ENCODE measurements around the gene HOXC5.

Gene HOXC5

DNA sequence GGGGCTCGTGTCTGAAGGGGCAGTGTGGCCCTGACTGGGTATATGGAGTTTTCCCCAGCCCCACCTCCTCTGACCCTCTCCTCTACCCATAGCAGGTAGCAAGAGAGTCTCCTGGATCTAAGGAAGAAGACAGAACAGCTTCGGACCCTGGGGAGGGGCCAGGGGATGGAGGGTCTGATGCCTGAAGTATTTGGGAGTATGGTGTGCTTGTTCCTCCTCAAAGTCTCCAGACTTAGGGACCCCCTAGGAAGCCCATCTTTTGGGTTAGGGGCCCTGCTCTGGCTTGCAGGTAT is 24.6 kb upstream of the HOXC5 start:
- WGBS (ENCODE audit: insufficient coverage): 33% methylated on average over 1 of the region's 2 CpGs
- no peak for DNase-seq
- H3K36me3 ChIP-seq (ENCODE audit: control insufficient read depth in 4 of 4, insufficient read depth in 4 of 4, low read length in 3 of 4): no peaks in the 10 kb centered on the region
- CTCF ChIA-PET: interaction anchor here (0.9 to 6.7 kb wide), 8 partner anchors 15 to 207 kb away, joined by 3 to 101 read pairs (median 10); partner anchors contain the start of gene HOXC5
- no peaks in the 10 kb centered on the region for H3K9me3 ChIP-seq (ENCODE audit: control extremely low read depth in 1 of 5, control insufficient read depth in 4 of 5, insufficient read depth in 2 of 5, low read depth in 1 of 5, low read length in 4 of 5)
- H3K4me3 ChIP-seq (ENCODE audit: control insufficient read depth in 1 of 7, extremely low read depth in 1 of 7, insufficient read depth in 4 of 7, low read depth in 2 of 7, low read length in 6 of 7): no peak overlapping the region
- H3K27me3 ChIP-seq (replicated peaks in 2 of 5; ENCODE audit: control insufficient read depth in 4 of 5, insufficient read depth in 5 of 5, low read length in 4 of 5): peaks cover 14 to 98% (median 69%) of the 10 kb centered on the region in 5 experiments
- POLR2A ChIA-PET: no interaction called here
- peaks cover 0 to 13% (median 8%) of the 10 kb centered on the region in 4 experiments for H3K4me1 ChIP-seq (ENCODE audit: control extremely low read depth in 1 of 4, control insufficient read depth in 4 of 4, insufficient read depth in 4 of 4, low read length in 3 of 4)
- H3K27ac ChIP-seq (ENCODE audit: insufficient read depth in 1 of 2, low read depth in 1 of 2, low read length in 2 of 2, poor library complexity in 1 of 2, severe bottlenecking in 2 of 2): no peak overlapping the region

DNA sequence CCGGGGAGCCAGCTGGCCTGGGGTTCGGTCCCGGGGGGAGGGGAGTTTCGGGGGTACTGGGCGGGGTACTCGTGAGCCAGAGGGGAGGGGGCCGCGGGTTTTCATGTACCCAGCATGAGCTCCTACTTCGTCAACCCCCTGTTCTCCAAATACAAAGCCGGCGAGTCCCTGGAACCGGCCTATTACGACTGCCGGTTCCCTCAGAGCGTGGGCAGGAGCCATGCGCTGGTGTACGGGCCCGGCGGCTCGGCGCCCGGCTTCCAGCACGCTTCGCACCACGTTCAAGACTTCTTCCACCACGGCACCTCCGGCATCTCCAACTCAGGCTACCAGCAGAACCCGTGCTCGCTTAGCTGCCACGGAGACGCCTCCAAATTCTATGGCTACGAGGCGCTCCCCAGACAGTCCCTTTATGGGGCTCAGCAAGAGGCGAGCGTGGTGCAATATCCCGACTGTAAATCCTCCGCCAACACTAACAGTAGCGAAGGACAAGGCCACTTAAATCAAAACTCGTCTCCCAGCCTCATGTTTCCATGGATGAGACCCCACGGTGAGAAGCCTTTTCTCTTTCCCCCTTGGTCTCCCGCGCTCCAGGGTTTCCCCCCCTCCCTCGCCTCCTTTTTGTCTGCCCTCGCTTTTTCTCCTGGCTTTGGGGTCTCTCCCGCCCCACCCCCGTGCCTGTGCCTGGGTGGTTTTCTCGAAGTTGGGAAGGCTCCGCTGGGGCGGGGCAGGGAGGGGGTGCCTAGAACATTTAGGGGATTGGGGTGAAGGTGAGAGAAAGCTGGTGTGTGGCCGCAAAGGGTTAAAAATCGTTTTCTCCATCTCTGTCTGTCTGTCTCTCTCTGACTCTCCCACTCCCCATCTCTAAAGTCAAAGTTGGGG is 23.4 kb upstream of the HOXC5 start:
- Histone ChIP-seq H3K36me3 (ENCODE audit: control insufficient read depth in 4 of 4, insufficient read depth in 4 of 4, low read length in 3 of 4) (no peaks in the 10 kb centered on the region), H3K9me3 (ENCODE audit: control extremely low read depth in 1 of 5, control insufficient read depth in 4 of 5, insufficient read depth in 2 of 5, low read depth in 1 of 5, low read length in 4 of 5) (no peaks in the 10 kb centered on the region), H3K27me3 (replicated peaks in 2 of 5; ENCODE audit: control insufficient read depth in 4 of 5, insufficient read depth in 5 of 5, low read length in 4 of 5) (peaks cover 14 to 98% (median 67%) of the 10 kb centered on the region in 5 experiments), H3K4me3 (ENCODE audit: control insufficient read depth in 1 of 7, extremely low read depth in 1 of 7, insufficient read depth in 4 of 7, low read depth in 2 of 7, low read length in 6 of 7) (no peak overlapping the region), H3K27ac (ENCODE audit: insufficient read depth in 1 of 2, low read depth in 1 of 2, low read length in 2 of 2, poor library complexity in 1 of 2, severe bottlenecking in 2 of 2) (no peak overlapping the region), H3K4me1 (ENCODE audit: control extremely low read depth in 1 of 4, control insufficient read depth in 4 of 4, insufficient read depth in 4 of 4, low read length in 3 of 4) (peaks cover 0 to 15% (median 9%) of the 10 kb centered on the region in 4 experiments)
- POLR2A ChIA-PET: interaction anchor here (0.6 kb wide), 1 partner anchor 14 kb away, joined by 3 read pairs; no protein-coding TSS in a partner anchor
- CTCF ChIA-PET: interaction anchor here (0.6 to 6.3 kb wide), 12 partner anchors 16 to 209 kb away, joined by 3 to 59 read pairs (median 6); partner anchors contain the start of gene HOXC5
- DNase-seq: peak in 2 of 3 donors; percentile 44 to 49
- 4% methylated on average over 27 of the region's 51 CpGs for WGBS (ENCODE audit: insufficient coverage)

DNA sequence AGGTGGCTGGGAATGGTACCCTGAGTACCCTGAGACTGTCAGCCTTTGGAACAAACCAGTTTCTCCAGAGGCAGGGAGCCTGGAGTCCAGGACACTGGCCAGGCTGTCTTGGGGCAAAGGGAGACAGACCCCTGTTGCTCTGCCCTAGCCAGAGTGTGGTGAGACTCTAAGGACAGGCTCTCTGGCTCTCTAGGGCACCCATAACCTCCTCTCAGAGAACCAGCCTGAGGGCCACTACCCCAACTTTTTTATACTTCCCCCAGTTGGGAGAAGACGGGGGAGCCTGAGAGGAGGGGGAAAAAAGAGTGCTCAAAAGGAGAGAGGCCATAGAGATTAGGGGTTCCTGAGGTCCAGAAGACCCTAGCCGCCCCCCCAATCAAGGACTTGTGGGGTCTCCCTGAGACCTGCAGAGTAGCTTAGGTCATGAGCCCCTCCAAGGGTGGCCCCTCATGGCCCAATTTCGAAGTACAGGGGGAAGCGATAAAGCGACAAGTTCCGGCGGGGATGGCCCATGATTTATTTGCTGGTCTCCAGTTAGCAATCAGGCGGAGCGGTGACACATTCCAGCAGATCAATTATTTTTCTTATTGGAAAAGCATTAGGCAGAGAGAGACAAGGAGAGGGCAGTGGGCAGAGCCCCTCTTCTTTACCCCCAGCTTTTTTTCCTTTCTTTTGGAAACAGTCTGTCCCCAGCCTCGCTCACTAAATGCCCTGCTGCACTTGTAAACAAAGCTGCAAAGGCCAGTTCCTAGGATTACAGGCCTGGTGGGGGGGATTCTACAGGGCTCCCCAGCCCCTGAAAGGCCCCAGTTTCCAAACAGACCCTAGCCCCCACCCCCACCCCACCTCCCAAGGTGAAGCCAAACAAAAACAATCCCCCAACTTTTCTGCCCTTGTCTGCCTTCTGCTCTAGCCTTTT is 22.5 kb upstream of the HOXC5 start:
- Histone ChIP-seq H3K4me1 (ENCODE audit: control extremely low read depth in 1 of 4, control insufficient read depth in 4 of 4, insufficient read depth in 4 of 4, low read length in 3 of 4) (peaks cover 0 to 16% (median 9%) of the 10 kb centered on the region in 4 experiments), H3K36me3 (ENCODE audit: control insufficient read depth in 4 of 4, insufficient read depth in 4 of 4, low read length in 3 of 4) (no peaks in the 10 kb centered on the region), H3K4me3 (ENCODE audit: control insufficient read depth in 1 of 7, extremely low read depth in 1 of 7, insufficient read depth in 4 of 7, low read depth in 2 of 7, low read length in 6 of 7) (no peak overlapping the region), H3K27ac (ENCODE audit: insufficient read depth in 1 of 2, low read depth in 1 of 2, low read length in 2 of 2, poor library complexity in 1 of 2, severe bottlenecking in 2 of 2) (no peak overlapping the region), H3K9me3 (ENCODE audit: control extremely low read depth in 1 of 5, control insufficient read depth in 4 of 5, insufficient read depth in 2 of 5, low read depth in 1 of 5, low read length in 4 of 5) (no peaks in the 10 kb centered on the region), H3K27me3 (replicated peaks in 2 of 5; ENCODE audit: control insufficient read depth in 4 of 5, insufficient read depth in 5 of 5, low read length in 4 of 5) (peaks cover 14 to 98% (median 67%) of the 10 kb centered on the region in 5 experiments)
- ChIA-PET CTCF (interaction anchor here (1.2 to 1.4 kb wide), 3 partner anchors 16 to 190 kb away, joined by 4 to 6 read pairs (median 4); no protein-coding TSS in a partner anchor), POLR2A (no interaction called here)
- 17% methylated on average over 8 of the region's 10 CpGs for WGBS (ENCODE audit: insufficient coverage)
- DNase-seq: no peak

DNA sequence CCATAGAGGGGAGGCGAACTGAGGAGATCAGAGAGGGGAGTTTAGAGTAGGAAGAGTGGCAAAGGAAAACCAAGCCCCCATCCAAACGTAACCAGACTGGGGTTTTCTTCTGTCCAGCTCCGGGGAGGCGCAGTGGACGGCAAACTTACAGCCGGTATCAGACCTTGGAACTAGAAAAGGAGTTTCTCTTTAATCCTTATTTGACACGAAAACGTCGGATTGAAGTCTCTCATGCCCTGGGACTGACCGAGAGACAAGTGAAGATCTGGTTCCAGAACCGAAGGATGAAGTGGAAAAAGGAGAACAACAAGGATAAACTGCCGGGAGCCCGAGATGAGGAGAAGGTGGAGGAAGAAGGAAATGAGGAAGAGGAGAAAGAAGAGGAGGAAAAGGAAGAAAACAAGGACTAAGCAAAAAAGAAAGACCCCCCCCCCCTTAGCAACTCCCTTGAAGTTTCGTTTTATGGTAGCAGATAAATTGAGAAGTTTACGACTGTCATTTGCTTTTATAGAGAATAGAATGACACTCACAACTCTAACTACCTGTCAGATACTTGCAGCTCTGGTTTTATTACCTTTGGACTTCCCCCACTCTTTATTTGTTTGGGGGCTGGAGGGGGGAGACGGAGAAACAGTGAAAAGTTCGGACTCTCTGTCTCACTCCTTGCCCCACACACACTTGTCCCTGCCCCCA is 21.7 kb upstream of the HOXC5 start:
- no peaks in the 10 kb centered on the region for H3K9me3 ChIP-seq (ENCODE audit: control extremely low read depth in 1 of 5, control insufficient read depth in 4 of 5, insufficient read depth in 2 of 5, low read depth in 1 of 5, low read length in 4 of 5)
- H3K36me3 ChIP-seq (ENCODE audit: control insufficient read depth in 4 of 4, insufficient read depth in 4 of 4, low read length in 3 of 4): no peaks in the 10 kb centered on the region
- H3K4me3 ChIP-seq (ENCODE audit: control insufficient read depth in 1 of 7, extremely low read depth in 1 of 7, insufficient read depth in 4 of 7, low read depth in 2 of 7, low read length in 6 of 7): no peak overlapping the region
- H3K4me1 ChIP-seq (ENCODE audit: control extremely low read depth in 1 of 4, control insufficient read depth in 4 of 4, insufficient read depth in 4 of 4, low read length in 3 of 4): peaks cover 0 to 12% (median 7%) of the 10 kb centered on the region in 4 experiments
- no peak overlapping the region for H3K27ac ChIP-seq (ENCODE audit: insufficient read depth in 1 of 2, low read depth in 1 of 2, low read length in 2 of 2, poor library complexity in 1 of 2, severe bottlenecking in 2 of 2)
- CTCF ChIA-PET: interaction anchor here (1.3 to 1.4 kb wide), 2 partner anchors 15 to 189 kb away, joined by 4 to 6 read pairs; no protein-coding TSS in a partner anchor
- peaks cover 15 to 98% (median 70%) of the 10 kb centered on the region in 5 experiments for H3K27me3 ChIP-seq (replicated peaks in 2 of 5; ENCODE audit: control insufficient read depth in 4 of 5, insufficient read depth in 5 of 5, low read length in 4 of 5)
- 6% methylated on average over 10 of the region's 17 CpGs for WGBS (ENCODE audit: insufficient coverage)
- DNase-seq: no peak
- POLR2A ChIA-PET: no interaction called here

DNA sequence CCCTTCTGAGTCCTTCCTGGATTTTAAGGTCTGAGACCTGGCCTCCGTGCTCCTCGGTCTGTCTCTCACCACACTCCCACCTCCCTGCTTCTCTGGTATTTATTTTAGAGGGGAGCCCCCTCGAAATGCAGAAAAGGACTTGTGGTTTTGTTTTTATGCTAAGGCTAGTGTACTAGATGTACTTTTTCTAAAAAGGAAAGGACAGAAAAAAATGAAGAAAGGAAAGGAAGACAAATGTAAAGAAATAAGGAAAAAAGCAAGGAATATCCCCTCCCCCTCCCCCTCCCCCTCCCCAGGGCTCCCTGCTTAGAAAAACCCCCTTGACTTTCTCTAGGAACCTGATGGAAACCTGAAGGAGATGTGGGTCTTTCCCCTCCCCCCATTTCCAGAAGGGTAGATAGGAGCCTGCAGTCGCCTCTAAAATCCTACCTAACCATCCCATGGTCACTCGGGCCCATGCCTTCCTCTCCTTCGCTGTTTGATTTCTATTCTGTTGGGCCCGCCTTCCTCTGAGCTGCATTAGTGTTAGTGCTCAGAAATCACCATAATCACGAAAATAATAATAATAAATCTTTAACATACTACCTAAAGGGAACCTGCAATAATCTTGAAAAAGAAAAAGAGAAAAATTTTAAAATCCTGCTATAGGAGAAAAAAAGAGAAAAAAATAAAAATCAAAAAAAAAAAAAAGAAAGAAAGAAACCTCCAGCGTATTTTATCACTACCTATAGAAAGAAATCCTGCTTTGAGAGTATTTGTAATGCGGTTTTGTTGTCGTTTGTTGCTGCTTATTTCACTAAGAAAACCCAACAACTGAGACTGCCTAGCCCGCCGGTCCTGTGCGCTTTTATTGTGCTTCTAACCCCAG is 21.0 kb upstream of the HOXC5 start:
- Histone ChIP-seq H3K4me1 (ENCODE audit: control extremely low read depth in 1 of 4, control insufficient read depth in 4 of 4, insufficient read depth in 4 of 4, low read length in 3 of 4) (peaks cover 0 to 7% (median 3%) of the 10 kb centered on the region in 4 experiments), H3K4me3 (ENCODE audit: control insufficient read depth in 1 of 7, extremely low read depth in 1 of 7, insufficient read depth in 4 of 7, low read depth in 2 of 7, low read length in 6 of 7) (no peak overlapping the region), H3K9me3 (ENCODE audit: control extremely low read depth in 1 of 5, control insufficient read depth in 4 of 5, insufficient read depth in 2 of 5, low read depth in 1 of 5, low read length in 4 of 5) (peaks cover 0 to 4% (median 0%) of the 10 kb centered on the region in 5 experiments), H3K27ac (ENCODE audit: insufficient read depth in 1 of 2, low read depth in 1 of 2, low read length in 2 of 2, poor library complexity in 1 of 2, severe bottlenecking in 2 of 2) (no peak overlapping the region), H3K36me3 (ENCODE audit: control insufficient read depth in 4 of 4, insufficient read depth in 4 of 4, low read length in 3 of 4) (no peaks in the 10 kb centered on the region), H3K27me3 (replicated peaks in 2 of 5; ENCODE audit: control insufficient read depth in 4 of 5, insufficient read depth in 5 of 5, low read length in 4 of 5) (peaks cover 16 to 97% (median 67%) of the 10 kb centered on the region in 5 experiments)
- ChIA-PET CTCF (interaction anchor here (0.9 to 2.1 kb wide), 4 partner anchors 11 to 196 kb away, joined by 3 to 11 read pairs (median 4); no protein-coding TSS in a partner anchor), POLR2A (interaction anchor here (0.7 kb wide), 1 partner anchor 189 kb away, joined by 3 read pairs; no protein-coding TSS in a partner anchor)
- WGBS (ENCODE audit: insufficient coverage): no CpG with 5 or more reads among the region's 14 CpGs
- no peak for DNase-seq
